HG02588 (cell line): ENCODE data around the gene C1RL.
"Not testable (repeated sequence)": the region's sequence is repeated elsewhere in the genome, so short reads cannot be mapped to it uniquely, and the experiment has no call there.

ENCODE experiments used
- ATAC-seq: cut with Tn5 transposase; IDR thresholded peaks from one replicate; pipeline ENCODE4 v1.9.1; 2021; ENCODE audit warnings: mild to moderate bottlenecking, moderate library complexity; ENCODE audit not compliant: unreplicated experiment

Gene C1RL

DNA sequence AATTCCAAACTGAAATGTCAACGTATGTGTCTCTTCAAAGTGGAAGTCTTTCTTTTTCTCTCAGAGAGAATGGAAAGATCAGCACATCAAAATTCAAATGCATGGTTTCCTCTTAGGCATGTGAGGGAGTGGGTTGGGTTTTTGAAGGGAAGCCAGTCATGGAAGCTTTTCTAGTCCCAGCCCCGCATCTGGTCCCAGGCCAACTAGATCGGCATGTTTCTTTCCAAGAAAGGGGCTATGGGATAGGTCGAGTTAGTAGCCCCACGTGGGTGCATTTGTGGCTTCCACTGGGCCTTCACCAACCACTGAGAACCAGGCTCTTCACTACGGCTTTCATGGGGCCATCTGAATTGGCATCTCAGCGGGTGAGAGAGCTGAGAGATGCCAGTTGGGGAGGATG, 41.9 kb downstream of the C1RL start:
- no peak for ATAC-seq

DNA sequence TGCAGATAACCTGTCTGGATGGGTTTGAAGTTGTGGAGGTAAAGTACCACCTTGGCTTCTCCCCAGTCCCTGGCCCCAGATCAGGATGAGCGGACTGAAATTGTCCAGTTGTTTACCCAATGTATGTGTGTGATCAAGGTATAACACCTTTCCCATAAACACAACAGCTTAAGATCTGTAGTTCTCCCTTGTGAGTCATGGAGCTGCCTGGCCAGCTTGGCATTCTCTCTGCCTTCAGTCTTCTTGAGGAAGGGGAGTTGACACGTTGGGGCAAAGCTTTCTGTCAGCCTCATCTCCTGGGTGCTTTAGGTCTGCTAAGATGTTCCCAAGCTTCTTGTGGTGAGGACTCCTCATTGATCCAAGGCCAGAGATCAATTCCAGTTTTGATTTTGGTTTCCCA, 42.4 kb downstream of the C1RL start:
- no peak for ATAC-seq

DNA sequence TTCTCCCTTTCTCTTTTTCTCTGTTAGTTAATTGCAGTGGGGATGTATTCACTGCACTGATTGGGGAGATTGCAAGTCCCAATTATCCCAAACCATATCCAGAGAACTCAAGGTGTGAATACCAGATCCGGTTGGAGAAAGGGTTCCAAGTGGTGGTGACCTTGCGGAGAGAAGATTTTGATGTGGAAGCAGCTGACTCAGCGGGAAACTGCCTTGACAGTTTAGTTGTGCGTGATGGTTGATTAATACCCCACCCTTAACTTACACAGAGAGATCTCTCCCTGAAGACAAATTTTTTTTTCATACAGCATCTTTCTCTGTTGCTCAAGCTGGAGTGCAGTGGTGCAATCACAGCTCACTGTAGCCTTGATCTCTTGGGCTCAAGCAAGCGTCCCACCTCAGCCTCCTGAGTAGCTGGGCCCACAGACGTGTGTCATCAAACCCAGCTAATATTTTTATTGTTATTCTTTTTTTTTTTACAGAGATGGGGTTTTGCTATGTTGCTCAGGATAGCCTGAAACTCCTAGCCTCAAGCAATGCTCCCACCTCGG, 43.9 kb downstream of the C1RL start:
- ATAC-seq = no peak

GRCh38 chr12:7064516-7064915, 44.5 kb downstream of the C1RL start:
- no peak for ATAC-seq

DNA sequence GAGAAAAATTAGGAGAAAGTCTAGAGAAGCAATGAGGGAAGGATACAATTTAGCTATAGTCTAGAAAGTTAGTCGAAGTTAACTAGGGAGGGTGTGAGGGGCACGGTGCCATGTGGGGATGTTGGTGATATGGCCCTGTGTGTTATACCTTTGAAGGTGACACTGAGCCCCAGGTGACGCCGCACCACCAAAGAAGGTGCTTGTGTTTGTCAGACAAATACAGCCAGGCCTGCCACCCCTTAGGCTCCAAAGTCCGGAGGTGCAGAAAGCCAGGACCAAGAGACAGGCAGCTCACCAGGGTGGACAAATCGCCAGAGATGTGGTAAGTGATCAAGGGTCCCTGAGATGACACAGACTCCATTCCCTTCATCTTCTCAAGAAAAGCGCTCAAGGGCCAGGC, 47.4 kb downstream of the C1RL start:
- ATAC-seq = no peak

- ATAC-seq = no peak
Measured at GRCh38 chr12:7061138-7061537, 47.9 kb downstream of the C1RL start.

GRCh38 chr12:7060353-7060954, 48.6 kb downstream of the C1RL start, which contains the start of gene C1S:
C1S (plus strand) TSS chr12:7060718; CDS start chr12:7061913, 1,195 bp downstream.
- no peak for ATAC-seq

- no peak for ATAC-seq
Measured at GRCh38 chr12:7059780-7060179, 49.2 kb downstream of the C1RL start.

DNA sequence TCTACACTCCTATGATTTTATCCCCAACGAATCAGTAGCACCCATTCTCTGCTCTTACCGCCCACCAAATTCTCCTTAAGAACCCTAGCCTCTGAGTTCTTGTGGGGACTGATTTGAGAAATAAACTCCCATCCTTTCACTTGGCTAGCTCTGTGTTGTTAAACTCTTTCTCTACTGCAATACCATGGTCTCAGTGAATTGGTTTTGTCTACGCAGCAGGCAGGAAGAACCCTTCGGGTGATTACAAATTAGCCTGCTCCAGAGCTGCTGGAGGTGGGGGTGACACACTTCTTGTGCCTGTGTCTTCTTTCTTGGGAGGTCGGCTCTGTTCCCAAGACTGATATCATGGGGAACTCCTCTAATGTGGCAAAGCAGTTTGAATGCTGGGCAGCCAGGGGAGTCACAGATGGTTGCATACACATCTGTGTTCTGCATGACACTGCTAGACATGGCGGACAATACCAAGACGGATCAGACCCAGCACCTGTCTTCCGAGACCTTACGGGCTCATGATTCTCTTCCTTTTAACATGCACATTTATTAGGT, 50.1 kb downstream of the C1RL start:
- ATAC-seq = no peak

GRCh38 chr12:7058163-7058845, 50.7 kb downstream of the C1RL start:
- ATAC-seq = no peak

- ATAC-seq = not testable (repeated sequence)
Measured at GRCh38 chr12:7055736-7056135, 53.3 kb downstream of the C1RL start.

GRCh38 chr12:7054925-7055324, 54.1 kb downstream of the C1RL start:
- ATAC-seq = no peak

DNA sequence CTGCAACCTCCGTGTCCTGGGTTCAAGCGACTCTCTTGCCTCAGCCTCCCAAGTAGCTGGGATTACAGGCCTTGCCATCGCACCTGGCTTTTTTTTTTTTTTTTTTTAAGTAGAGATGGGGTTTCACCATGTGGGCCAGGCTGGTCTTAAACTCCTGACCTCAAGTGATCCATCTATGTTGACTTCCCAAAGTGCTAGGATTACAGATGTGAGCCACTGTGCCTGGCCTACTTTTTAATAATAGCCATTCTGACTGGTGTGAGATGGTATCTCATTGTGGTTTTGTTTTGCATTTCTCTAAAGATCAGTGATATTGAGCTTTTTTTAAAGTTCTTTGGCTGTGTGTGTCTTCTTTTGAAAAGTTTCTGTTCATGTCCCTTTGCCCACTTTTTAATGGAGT, 59.0 kb downstream of the C1RL start:
- ATAC-seq = not testable (repeated sequence)

- ATAC-seq = not testable (repeated sequence)
Measured at GRCh38 chr12:7049445-7049951, 59.5 kb downstream of the C1RL start.

- no peak for ATAC-seq
Measured at GRCh38 chr12:7047306-7047705, 61.7 kb downstream of the C1RL start.

DNA sequence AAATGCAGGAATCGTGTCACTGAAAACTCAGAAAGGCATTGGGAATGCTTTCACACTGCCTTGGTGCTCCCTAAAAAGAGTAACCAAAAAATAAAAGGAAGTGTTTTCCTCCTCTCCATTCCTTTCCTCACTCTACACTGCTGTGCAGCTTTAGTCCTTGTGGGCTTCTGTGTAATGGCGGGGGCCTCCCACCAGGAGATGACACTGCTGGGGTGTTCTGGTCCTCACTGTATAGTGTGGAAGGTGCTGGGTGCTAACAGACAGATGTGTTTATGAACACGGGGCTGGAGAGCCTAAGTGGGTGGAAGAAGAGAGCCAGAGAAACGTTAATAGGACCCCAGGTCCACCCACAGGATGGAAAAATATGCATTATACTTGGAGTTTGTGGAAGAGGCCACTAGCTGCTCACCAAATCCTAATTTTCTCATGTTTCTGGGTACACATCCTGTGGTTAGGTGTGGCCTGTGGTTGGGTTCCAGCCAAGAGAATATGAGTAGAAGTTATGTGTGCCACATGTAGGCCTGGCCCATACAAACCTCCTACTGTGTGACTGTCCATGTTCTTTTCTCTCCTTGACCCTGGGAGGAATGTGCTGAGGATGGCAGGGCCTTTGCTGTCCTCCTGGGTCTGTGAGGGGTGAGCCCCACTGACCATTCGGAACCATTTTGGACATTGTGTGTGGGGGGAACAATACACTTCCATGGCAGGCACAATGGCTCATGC, 62.5 kb downstream of the C1RL start:
- ATAC-seq = no peak

DNA sequence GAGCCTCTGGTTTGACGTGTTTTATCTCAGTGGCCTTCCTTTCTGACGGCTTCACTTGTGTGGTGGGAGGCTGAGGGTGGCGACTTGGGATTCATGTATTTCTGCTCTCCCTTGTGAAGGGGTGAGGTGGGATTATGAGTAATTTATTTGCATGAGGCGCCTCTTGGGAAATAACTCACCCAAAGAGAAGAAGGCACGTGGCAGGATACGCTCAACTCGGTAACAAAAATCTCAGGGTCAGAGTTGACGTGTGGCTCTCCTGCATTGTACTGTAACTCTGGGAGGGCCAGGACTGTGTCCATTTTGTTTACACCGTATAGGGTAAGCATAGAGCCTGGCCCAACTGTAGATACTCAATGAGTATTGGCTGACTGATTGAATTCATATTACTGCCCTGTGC, 63.1 kb downstream of the C1RL start:
- ATAC-seq = no peak
